H1 (cell line): Measurements from ENCODE around the gene FAM174B. TPM values are rescaled to one million over a fixed set of nuclear protein-coding genes. Genes with fewer than 3 reads are reported as not detected.

ENCODE experiments used
- ATF2 ChIP-seq: IDR thresholded peaks from 2 replicates; pipeline ENCODE4 v1.6.1; 2012; ENCODE audit warnings: low read length, inconsistent platforms
- PHF8 ChIP-seq: fragments of 200-600 bp; sonication (generic); conservative IDR thresholded peaks from 2 replicates; pipeline ENCODE4 v1.7.1; 2012; ENCODE audit warnings: low read depth, mild to moderate bottlenecking, inconsistent platforms, low read length, moderate library complexity
- polyA plus RNA-seq, 7 experiments: library from polyadenylated mRNA; depleted of rRNA in 3 of 7; stranded (reverse) in 5 of 7; unstranded in 2 of 7; fragments of >200 nt in 5 of 7; fragments of 200-250 nt in 2 of 7; gene quantifications; 1 replicate in 5 of 7; 2 replicates in 1 of 7; 4 replicates in 1 of 7; pipeline versions ENCODE4 v1.2.1 to v1.2.3, GENCODE V29; 2011 to 2013; ENCODE audit warnings: missing spikeins in 2 of 7, mixed read lengths in 2 of 7
- total RNA-seq: library from RNA; stranded (reverse); fragmentation: NEBNext Ultra II Directional; extraction: Animal tissue kit (Norgen Biotek cat#: 25700); gene quantifications from 2 replicates; pipeline ENCODE4 v1.2.1, GENCODE V29; 2021

Gene FAM174B
- total and polyA plus RNA-seq, 2 of the 8 experiments (the other 6 are each of a cell fraction or from before 2014, with no cell fraction given) = 9.3 to 35.2 TPM

- TF ChIP-seq PHF8 = no peak
- TF ChIP-seq ATF2 = no peak
These were observed 34.8 kb upstream of the FAM174B start (continued) for GRCh38 chr15:92690395-92690794.
